Right kidney (tissue), 1 donor: Measurements from ENCODE around the gene BTBD7.
"Not testable (repeated sequence)": the region's sequence is repeated elsewhere in the genome, so short reads cannot be mapped to it uniquely, and the experiment has no call there.

ENCODE experiments used
- DNase-seq: peaks from one replicate; pipeline ENCODE4 v3.0.0-alpha.2; 2016

The BTBD7 gene

DNA sequence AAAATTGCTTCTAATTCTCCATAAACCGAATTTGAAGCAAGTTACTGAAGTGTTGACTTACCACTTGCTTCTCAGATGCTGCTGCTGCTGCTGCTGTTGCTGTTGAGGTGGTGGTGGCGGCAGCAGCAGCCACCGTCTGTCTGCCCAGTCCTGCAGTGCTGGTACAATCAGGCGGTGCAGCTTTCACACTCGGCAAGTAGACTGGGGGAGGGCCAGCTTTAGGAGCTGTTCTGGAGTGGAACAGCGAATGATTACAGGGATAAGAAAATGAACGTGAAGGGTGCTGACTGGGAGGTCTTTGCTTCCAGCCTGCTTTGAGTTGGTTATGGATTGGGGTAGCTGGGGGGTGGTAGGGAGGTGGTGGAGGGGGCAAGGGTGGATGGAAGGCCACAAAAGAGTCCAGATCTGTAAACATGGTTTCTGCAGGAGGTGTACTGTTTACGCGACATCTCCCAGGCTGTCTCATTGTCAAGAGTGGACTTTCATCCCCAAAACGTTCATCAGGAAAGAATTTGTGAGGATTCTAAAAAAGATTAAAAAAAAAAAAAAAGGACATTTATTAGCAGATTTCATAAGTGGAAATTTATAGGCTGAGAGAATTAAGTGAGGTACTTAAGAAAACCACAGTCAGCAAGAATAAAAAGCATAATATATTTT lies 86.9 kb downstream of the BTBD7 start:
- DNase-seq: no peak

DNA sequence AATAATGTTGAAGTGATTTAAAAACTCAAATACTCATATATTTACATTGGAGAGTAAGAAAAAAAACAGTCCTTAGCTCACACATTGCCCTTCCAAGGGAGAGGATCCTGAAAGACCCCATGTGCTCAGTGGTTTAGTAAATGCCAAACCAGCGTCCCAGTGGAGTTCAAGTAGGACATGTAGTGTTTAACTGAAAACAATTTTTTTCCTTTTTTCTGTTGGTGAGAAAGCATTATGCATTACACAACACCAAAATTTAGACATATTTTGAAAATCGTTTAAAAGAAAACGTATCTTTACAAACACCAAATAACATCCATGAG lies 92.2 kb downstream of the BTBD7 start:
- no peak for DNase-seq

DNA sequence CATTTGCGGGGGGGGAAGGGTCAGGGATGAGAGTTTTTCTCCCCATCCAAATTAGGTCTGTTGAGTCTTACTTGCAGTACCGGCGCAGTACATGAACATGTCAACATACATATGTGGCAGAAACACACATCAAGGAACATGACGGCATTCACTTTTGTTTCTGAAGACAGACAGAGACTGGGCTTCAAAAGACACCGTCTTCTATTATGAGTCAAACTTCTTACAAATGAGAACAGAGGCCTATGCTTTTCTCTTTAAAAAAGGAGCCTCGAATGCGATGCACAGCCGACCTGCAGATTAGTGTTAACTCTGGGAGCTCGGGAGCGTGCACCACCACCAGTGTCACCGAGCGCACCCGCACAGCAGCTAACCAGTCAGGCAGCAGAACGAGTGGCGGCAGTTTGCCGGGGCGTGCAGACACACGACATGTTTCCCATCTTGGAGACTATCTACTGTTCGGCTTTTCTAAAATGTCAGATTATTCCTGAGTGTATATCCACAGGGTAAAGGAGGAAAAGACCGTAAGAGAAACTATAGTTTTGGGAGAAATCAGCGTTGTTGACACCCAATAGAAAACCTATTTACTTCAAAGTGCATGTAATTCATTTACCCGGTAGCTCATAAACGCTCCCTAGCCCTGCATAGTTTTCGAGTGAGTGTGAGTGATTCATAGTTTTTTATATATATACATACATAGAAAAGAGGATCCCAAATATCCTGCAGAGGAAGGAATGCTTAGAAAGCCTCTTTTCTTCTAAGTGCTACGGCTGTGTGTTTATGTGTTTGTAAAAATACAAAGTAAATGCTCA lies 92.8 kb downstream of the BTBD7 start:
- no peak for DNase-seq

DNA sequence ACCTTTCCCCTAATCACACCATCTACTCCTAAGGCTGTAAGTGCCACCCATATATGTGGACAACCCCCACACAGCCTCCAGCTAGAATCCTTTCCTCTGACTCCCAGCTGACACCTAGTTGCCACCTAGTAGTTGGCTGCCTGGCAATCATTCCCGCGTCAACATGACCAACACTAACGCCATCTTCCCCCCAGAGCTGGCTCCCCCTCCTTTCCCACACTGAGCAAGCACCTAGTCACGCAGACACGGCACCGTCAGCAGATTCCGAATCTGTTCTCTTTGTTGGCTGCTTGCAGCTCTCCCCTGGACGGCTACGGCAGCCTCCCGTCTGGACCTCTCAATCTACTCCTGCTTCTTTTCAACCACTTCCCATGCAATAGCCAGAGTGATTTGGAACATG lies 98.0 kb downstream of the BTBD7 start:
- no peak for DNase-seq

DNA sequence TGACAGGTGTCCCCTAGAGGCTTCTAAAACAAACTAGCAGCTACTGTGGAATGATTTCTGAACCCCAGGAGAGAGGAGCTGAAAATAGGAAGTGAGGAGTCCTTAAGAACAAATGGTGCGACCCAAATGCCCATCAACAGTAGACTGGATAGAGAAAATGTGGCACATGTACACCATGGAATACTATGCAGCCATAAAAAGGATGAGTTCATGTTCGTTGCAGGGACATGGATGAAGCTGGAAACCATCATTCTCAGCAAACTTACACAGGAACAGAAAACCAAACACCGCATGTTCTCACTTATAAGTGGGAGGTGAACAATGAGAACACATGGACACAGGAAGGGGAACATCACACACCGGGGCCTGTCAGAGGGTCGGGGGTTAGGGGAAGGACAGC lies 99.8 kb downstream of the BTBD7 start:
- not testable (repeated sequence) for DNase-seq

DNA sequence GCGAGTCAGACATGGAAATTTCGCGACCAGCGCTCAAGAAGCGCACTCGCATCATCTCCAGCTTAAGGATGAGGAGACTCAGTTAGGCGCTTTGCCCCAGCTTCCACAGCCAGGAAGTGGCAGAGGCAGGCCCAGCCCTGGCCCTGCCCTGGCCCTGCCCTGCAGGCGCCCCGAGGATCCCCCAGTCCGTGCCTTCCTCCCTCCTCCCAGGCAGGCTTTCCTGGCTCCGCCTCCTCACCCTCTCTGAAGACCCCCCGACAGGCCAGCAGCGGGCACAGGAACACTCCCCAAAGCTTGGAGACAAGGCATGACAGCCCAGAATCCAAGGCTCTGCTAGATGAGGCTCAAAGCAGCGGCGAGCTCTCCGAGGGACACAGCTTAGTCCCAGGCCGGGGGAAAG lies 100.7 kb downstream of the BTBD7 start:
- no peak for DNase-seq

DNA sequence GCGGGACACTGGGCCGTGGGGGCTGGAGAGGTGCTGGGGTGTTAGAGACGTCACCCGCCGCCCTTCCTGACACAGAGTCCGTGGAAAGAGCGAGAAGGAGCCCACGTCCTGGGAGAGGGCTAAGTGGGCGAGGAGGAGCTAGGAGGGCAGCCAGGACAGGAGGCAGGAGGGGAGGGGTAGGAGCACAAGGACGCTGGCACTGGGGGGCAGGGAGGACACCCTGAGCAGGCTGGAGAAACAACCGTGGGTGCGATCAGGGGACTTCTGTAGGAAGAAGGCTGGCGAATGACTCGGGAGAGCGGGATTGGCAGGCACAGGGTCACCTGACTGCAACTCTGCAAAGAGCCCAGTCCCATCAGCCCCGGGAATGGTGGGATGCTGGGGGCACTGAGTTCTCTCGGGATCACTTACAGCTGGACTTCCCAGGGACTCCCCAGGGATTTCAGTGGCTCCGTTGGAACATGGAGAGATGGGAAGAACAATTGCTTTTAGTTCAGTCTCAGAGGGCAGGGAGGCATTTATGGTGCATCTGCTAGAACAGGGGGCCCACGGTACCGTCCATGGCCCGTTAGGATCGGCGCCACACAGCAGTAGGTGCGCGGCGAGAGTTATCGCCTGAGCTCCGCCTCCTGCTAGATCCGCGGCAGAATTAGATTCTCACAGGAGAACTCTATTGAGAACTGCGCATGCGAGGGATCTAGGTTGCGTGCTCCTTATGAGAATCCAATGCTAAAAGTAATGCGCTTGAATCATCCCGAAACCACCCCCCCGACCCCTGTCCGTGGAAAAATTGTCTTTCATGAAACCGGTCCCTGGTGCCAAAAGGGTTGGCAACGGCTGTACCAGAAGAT lies 101.5 kb downstream of the BTBD7 start:
- peak; percentile 68 for DNase-seq

DNA sequence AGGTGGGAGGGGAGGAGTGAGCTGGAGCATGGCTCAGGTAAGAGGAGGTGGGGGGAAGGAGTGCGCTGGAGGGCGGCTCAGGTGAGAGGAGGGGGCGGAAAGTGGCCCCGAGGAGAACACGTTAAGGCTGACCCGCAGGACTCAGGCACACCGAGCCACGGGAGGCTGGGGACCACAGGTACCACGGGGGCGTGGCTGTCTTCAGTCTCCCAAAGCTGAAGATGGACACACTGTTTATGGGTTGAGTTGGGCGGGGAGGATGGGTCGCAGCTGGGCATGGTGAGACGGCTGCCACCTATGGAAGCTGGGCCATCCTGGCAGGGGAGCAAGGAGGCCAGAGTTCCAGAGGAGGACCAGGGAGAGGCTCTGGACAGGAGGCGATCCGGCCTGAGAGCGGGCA lies 102.3 kb downstream of the BTBD7 start:
- DNase-seq: no peak

DNA sequence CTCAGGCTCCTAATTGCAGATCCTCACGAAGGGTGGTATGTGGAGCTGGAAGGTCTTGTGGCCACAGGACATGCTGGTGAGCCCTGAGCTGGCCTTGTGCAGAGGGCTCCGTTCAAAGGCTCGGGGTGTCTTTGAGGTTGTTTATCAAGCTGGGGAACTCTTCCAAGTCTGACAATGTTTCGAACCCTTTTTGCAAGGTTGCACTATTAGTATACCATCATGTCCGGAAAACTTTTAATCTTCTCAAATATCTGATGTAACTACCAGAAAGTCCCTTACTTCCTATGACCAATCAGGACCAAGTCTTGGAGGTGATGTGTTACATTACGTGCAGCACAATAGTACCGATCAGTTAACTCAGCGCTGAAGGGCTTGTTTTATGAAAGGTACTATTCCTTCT lies 104.3 kb downstream of the BTBD7 start:
- no peak for DNase-seq

DNA sequence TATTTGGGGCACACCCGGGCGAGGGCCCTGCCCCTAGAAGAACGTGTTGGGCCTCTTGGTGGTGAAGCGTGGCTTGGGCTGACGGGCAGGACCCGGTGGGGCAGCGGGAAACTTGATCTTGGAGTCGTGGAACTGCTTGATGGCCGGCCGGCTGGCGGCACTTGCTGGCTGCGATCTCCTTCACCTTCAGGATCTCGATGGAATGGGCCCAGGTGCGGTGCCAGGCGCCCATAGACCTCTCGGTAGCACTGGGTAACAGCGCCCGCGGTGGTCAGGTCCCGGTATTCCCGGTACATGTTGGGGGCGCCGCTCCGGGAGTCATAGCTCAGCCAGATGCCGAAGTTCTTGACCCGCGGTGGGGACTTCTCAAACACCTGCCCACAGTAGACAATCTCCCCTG lies 109.3 kb downstream of the BTBD7 start:
- no peak for DNase-seq

DNA sequence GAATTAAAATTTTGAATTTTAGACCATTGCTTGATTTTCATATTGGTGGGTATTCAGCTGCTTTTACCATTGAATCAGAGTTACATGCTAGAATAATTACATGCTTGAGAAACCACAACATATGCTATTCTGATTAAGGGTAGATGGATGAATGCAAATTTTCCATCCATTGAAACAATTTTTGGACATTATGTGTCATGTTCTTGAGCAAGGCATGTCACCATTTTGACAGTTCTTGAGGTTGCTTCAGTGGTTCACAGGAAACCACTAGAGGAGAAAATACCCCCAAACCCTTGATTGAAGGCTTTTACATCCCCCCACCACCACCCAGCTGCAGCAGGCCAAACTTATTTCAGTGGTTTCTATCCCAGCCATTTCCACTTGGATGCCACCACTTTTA lies 112.3 kb downstream of the BTBD7 start:
- no peak for DNase-seq

DNA sequence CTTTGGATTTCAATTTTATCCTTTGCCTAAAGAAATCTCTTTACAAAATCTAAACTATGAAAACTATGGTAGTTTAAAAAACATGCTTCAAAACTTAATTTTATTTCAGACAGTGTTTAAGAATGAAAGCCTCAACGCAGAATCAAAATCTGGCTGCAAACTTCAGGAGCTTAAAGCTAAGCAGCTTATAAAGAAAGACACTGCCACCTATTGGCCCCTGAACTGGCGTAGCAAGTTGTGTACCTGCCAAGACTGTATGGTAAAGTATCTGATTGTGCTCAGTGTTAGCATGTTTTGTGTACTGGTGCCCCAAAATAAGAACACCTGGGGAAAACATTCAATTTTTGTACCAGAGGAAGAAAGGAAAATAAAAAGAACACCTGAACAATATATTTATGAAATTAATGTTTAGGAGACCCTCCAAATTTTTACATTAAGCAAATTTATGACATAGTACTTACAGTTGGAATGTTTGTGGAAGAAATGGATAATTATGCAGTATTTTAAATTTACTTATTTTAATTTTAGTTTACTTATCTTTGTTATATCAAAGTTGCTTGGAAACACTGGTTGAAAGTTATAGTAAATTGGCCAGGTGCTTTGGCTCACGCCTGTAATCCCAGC lies 113.6 kb downstream of the BTBD7 start:
- DNase-seq: no peak

DNA sequence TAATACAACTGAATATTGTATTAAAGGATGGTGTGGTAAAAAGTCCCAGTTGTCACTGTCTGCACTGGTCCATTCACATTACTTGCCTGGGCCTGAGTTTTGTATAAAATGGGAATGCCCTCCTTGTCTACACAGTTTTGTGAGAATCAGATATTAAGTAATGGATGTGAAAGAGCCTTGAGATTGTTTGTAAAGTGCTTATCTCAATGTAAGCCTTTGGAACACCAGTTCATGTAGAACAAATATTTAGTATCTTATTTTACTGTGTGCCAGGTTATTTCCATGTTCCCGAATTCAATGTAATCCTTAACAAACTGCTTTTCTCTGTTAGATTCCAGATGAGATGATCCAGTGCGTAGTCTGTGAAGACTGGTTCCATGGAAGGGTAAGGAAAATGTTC lies 118.2 kb downstream of the BTBD7 start:
- DNase-seq: no peak

DNA sequence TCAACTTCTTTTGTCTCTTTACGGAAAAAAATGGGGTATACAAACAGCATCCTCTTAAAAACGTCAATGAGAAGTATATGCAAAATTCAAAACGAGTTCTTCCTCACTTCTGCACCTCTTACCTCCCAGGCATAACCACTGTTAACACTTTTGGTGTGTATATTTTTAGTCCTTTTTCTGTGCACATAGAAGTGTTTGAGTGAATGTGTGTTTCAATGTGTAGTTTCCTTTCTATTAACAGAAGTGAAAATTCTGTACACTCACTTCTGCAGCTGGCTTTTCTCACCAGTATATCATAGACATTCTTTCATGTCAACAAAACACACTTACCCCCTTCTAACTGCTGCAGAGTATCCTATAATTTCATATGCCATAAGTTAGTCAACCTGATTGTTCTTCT lies 120.4 kb downstream of the BTBD7 start:
- DNase-seq: no peak

DNA sequence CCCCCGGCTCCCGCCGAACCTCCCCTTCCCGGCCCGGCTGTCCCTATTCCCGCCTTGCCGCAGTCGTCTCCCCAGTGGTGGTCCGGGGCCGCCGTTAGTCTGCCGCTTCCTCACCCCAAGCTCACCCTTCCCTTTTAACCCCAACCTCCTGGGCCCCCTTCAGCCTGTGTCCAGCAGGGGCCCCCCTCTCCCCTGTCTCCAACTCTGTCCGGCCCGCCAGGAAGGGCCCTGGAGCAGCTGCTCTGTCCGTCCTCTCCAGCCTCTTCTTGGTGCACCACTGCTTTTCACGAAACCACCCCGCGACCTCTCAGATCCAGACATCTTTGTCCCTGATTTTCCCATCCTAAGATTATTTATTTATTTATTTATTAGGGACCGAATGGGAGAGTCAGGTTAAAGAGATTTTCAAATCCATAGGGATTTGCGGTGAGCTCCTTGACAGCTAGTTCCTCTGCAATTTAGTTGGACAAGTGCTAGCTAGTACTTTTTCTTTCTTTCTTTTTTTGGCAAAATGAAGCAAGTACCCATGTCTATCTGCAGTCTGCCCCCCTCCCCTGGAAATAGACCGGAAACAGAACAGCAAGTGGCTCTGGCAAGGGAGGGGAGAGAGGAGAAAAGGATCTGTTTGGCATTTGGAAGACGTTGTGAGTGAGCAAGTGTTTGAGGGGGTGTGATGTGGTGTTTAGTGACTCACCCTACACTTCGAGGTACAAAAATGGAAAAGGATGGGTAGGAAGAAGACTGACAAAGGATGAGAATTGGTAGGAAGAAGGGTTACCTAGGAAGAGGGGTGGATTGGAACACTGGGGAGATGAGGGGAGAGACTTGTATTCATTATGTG lies 125.1 kb downstream of the BTBD7 start:
- no peak for DNase-seq

DNA sequence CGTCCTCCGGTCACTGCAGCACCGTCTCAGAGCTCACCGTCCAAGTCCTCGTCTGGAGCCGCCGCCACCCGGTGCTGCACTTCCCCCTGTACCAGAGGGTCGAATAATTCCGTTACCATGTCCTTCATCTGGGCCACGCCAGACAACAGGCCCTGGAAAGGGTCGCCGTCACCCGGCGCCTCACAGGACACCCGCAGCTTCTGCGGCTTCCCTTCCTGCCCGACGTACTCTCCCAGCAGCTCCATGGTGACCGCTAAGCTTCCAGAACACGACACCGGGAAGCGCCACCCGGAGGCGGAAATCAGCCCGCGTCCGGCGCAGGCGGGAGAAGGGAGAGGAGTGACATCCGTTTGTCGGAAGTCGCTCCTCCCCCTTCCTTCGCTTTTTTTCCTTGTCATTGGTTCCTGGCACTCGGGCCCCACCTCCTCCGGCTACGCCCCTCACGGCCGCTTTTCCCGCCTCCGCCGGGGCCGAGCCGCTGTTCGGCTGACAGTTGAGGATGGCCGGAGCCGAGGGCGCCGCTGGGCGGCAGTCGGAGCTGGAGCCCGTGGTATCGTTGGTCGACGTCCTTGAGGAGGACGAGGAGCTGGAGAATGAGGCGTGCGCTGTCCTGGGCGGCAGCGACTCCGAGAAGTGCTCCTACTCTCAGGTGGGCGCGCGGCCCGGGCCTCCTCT lies 125.9 kb downstream of the BTBD7 start, which contains the start of the genes GON7 and UBR7:
TSS of gene GON7 (minus strand) at position 273 of the 675 bp plus-strand sequence. CDS start at position 245, 28 bp downstream.
TSS of gene UBR7 (plus strand) at position 464 of the 675 bp plus-strand sequence. CDS start at position 500, 36 bp downstream.
- DNase-seq: peak; percentile 93

DNA sequence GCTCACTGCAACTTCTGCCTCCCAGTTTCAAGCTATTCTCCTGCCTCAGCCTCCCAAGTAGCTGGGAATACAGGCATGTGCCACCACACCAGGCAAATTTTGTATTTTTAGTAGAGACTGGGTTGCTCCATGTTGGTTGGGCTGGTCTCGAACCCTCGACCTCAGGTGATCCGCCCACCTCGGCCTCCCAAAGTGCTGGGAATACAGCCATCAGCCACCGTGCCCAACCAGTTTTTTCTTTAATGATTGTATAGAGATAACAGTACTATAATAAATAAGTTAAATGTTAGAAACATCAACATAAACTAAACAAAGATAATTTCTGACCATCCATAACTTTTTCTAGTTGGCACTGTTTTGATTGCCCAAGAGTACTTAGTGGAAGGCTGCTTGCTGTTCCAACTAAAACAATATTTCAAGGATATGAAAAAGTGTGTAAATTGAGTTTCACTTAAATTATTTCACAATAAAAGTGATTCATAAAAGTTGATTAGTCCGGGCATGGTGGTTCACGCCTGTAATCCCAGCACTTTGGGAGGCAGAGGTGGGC lies 131.6 kb downstream of the BTBD7 start:
- no peak for DNase-seq

DNA sequence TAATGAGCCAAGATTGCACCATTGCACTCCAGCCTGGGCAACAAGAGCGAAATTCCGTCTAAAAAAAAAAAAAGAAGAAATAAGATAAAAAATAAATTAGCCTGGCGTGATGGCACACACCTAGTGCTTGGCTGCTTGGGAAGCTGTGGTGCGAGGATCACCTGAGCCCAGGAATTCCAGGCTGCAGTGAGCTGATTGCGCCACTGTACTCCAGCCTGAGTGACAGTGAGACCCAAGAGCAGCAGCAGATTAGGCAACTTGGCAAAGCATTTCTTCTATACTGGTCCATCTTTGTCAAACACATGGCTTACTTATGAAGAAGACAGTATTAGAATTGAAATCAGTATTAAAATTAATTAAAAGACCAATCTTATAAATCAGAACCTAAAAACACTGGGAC lies 132.3 kb downstream of the BTBD7 start:
- DNase-seq: no peak

DNA sequence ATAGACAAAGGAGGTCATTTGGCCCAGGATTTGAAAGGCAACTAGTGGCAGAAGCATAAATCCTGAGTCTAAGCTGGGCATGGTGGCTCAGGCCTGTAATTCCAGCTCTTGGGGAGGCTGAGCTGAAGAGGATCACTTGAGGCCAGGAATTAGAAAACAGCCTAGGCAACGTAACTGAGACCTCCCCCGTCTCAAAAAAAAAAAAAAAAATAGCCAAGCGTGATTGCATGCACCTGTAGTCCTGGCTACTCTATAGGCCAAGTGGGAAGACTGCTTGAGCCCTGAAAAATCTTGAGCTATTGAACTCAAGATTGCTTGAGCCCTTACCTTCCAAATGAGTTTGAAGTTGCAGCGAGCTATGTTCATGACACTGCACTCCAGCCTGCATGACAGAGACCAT lies 133.8 kb downstream of the BTBD7 start:
- DNase-seq: no peak

DNA sequence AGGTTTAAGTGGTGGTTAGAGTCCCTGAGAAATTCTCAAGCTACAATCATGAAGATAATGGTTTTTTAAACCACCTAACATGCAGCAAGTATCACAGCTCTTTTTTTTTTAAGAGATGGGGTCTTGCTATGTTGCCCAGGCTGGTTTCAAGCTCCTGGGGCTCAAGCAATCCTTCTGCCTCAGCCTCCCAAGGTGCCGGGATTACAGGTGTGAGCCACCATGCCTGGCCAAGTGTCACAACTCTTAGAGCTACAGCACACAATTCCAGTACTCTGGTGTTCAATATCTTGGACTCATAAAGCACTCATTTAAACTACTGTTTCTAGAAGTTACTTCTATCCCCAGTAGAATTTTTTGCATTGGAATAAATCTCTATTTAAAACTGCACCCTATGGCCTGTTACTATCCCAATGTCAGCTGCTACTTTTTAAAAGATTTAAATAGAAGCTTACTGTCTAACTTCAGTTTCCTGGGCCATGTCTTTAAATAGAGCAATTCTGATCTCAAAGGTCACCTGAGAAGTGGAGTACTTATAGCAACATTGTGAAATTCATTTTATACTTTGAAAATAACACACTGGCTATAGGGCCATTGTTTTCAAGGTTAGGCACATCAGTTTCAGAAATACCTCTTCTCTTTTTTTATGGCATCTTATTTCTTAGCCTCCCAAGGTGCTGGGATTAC lies 137.4 kb downstream of the BTBD7 start:
- no peak for DNase-seq
